SIG-M5 treated with dmso at 0.1 percent for 504 hours (cell line): ENCODE data around the gene SENP6.
"Not testable (repeated sequence)": the region's sequence is repeated elsewhere in the genome, so short reads cannot be mapped to it uniquely, and the experiment has no call there.

Experiments used
- DNase-seq: peaks from one replicate; lab custom pipeline; 2025; ENCODE audit not compliant: unreplicated experiment; lab: John Stamatoyannopoulos, UW

SENP6 gene

DNA sequence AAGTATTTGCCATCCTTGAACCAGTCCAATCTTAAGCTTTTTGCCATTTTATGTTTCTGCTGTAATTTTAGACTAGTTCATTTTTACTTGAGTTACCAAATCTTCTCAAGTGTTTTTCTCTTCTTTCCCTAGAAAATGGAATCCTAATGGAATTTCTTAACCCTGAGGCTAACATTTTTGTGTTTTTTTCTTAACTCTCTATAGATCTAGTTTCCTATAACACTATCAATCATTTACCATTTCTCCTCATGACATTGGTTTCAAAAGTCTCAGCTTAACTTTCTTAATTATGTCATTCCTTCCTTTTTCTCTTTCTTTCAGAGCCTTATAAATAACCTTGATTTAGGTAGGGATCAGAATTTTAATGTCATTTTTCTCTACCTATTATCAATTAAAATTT is 54.8 kb downstream of the SENP6 start:
- DNase-seq, result no peak

DNA sequence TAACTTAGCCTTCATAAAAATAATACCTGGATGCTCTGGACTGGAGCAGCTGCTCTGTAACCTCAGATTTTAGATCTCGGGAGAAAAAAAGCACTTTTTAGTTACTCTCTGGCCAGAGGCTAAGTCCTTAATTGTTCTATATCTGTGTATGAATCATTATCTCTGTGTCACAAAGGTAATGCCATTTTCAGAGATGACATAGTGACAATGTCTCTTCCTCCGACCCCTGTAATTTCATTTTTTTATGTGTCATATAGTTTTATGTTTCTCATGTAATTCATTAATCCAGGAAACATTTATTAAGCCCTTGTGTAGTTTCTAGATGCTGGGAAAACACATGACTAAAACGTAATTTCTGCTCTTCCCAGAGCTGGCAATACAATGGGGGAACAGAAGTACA is 55.6 kb downstream of the SENP6 start:
- DNase-seq, result no peak

DNA sequence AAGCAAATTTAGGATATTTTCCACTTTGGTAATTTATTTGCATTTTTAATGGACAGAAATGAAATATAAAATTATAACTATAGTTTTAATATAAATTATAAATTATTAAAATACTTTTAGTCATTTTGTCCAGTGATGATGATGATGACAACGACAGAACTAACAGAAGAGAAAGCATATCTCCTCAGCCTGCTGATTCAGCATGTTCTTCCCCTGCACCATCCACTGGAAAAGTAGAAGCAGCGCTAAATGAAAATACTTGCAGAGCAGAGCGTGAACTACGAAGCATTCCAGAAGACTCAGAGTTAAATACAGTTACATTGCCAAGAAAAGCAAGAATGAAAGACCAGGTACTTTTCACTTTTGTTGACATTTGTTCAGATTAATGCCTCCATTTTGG is 64.9 kb downstream of the SENP6 start:
- no peak for DNase-seq

DNA sequence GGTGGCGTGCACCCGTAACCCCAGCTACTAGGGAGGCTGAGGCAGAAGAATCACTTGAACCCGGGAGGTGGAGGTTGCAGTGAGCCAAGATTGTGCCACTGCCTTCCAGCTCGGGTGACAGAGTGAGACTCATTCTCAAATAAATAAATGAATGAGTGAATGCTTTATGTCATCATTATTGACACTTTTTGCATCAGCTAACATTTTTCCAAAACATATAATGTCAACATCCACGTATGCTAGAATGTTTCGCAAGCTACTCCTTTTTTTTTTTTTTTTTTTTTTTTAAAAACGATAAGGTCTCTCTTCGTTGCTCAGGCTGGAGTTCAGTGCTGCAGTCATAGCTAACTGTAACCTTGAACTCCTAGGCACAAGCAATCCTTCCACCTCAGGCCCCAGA is 72.2 kb downstream of the SENP6 start:
- DNase-seq, result no peak

DNA sequence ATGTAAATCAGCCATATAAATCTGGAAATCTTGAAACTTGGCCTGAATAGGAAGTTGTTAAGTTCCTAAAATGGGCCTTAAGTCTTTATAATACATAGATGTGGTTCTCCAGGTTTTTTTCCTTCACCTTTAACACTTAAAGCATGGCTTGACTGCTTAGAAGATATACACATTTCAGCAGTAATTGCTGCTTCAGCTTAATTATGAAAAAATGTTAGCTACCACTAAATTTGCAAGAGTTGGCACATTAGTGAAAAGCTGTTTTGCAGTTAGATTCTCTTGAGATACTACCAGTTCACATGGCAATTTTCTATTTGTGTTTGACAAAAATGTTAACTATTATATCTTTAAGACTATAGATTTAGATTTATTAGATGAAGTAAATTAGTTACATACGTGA is 74.7 kb downstream of the SENP6 start:
- DNase-seq, result no peak

DNA sequence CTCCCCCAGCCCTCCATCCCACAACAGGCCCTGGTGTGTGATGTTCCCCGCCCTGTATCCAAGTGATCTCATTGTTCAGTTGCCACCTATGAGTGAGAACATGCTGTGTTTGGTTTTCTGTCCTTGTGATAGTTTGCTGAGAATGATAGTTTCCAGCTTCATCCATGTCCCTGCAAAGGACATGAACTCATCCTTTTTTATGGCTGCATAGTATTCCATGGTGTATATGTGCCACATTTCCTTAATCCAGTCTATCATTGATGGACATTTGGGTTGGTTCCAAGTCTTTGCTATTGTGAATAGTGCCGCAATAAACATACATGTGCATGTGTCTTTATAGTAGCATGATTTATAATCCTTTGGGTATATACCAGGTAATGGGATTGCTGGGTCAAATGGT is 80.9 kb downstream of the SENP6 start:
- not testable (repeated sequence) for DNase-seq

DNA sequence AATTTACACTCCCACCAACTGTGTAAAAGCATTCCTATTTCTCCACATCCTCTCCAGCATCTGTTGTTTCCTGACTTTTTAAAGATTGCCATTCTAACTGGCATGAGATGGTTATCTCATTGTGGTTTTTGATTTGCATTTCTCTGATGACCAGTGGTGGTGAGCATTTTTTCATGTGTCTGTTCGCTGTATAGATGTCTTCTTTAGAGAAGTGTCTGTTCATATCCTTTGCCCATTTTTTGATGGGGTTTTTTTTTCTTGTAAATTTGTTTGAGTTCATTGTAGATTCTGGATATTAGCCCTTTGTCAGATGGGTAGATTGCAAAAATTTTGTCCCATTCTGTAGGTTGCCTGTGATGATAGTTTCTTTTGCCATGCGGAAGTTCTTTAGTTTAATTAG is 81.3 kb downstream of the SENP6 start:
- DNase-seq, result not testable (repeated sequence)

DNA sequence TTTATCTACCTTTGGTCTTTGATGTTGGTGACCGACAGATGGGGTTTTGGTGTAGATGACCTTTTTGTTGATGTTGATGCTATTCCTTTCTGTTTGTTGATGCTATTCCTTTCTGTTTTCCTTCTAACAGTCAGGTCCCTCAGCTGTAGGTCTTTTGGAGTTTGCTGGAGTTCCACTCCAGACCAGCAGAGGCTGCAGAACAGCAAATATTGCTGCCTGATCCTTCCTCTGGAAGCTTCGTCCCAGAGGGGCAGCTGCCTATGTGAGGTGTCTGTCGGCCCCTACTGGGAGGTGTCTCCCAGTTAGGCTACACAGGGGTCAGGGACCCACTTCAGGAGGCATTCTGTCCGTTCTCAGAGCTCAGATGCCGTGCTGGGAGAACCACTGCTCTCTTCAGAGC is 85.9 kb downstream of the SENP6 start:
- not testable (repeated sequence) for DNase-seq

DNA sequence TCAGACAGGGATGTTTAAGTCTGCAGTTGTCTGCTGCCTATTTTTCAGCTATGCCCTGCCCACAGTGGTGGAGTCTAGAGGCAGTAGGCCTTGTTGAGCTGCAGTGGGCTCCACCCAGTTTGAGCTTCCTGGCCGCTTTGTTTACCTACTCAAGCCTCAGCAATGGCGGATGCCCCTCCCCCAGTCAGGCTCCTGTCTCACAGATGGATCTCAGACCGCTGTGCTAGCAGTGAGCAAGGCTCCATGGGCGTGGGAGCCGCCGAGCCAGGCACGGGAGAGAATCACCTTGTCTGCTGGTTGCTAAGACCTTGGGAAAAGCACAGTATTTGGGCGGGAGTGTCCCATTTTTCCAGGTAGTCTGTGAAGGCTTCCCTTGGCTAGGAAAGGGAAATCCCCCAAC is 86.3 kb downstream of the SENP6 start:
- DNase-seq, result not testable (repeated sequence)

DNA sequence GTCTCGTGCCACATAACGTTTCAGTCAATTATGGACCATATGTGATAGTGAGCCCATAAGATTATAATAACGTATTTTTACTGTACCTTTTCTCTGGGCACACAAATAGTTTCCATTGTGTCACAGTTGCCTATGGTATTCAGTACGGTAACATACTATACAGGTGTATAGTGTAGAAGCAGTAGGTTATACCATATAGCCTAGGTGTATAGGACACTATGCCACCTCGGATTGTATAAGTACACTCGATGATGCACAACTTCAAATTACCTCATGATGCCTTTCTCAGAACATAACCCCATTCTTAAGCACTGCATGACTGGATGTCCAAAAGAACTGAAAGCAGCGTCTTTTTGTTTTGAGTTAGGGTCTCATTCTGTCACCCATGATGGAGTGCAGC is 87.9 kb downstream of the SENP6 start:
- no peak for DNase-seq

DNA sequence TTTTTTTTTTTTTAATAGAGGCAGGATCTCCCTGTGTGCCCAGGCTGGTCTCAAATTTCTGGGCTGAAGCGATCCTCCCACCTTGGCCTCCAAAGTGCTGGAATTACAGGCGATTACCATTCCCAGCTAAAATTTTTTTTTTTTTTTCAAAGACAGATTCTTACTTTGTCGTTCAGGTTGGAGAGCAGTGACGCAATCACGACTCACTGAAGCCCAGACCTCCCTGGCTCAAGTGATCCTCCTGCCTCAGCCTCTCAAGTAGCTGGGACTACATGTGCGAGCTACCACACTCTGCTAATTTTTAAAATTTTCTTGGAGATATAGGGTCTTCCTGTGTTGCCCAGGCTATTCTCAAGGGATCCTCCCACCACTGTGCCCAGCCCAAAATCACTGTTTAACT is 89.3 kb downstream of the SENP6 start:
- no peak for DNase-seq

DNA sequence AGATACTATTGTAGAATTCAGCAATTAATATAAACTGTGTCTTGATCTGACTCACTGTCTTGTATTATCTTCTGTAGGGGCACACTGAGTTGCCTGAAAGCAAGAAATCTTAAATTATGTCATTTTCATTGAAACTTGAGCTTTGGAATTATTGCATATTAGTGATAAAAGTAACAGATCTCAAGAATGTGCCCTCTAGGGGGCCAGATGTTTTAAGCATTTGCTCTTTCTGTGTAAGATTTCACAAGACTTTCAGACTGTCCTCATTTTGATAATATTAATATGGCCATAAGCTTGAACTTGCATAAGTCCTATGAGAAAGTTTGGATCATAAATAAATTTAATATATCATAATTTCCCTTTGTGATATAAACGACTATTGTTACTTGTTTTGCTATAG is 91.9 kb downstream of the SENP6 start:
- peak; percentile 15 for DNase-seq

DNA sequence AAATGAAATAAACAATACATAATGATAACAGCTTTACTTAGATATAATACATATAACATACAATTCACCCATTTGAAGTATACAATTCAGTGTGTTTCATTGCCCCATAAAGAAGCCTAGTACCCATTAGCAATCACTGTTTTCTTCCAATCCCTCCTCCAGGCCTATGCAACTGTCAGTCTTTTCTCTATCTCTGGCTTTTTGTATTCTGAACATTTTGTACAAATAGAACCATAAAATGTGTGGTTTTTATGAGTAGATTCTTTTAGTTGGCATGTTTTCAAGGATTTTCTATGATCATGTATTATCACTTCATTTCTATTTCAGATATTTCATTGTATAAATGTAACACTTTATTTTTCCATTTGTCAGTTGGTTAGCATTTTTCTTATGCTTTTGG is 92.7 kb downstream of the SENP6 start:
- no peak for DNase-seq

DNA sequence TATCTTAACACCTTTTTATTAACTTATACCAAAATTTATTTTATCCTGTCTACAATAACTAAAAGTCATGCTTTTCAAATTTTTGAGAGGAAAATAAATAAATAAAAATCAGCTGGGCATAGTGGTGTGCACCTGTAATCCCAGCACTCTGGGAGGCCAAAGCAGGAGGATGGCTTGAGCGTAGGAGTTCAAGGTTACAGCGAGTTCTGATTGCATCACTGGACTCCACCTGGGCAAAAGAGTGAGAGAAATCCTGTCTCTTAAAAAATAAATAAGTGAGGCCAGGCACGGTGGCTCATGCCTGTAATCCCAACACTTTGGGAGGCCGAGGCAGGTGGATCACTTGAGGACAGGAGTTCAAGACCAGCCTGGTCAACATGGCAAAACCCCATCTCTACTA is 106.7 kb downstream of the SENP6 start:
- DNase-seq, result not testable (repeated sequence)

DNA sequence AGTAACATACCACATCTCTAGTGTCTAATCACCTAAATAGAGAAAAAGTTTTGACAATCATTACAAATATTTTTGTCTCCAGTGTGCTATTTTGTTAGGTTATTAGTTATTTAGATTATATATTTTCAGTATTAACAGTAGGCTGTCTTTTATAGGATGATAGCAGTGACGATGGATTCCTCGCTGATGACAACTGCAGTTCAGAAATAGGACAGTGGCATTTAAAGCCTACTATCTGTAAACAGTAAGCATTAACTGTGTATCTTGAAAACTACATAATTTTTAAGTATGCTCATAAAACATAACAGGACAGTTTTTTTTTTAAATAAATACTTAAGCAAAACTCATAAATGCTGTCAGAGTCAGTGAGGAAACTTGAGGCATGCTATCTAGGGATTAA is 109.5 kb downstream of the SENP6 start:
- no peak for DNase-seq

DNA sequence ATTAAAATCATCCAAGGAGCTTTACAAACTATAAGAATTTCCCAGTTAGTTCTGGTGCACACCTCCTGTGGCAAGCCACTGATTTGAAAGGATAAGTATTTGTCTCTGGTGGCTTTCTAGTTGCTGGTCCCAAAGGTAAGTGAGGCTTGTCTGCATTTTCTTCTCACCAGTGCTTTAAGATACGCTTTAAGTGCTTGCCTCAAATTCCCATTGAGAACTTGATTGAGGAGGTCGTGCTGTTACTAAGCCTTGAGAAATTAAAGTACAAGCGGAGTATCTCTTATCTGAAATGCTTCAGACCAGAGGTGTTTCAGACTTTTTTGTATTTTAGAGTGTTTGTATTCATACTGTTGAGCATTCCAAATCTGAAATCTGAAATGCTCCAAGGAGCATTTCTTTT is 117.5 kb downstream of the SENP6 start:
- no peak for DNase-seq

DNA sequence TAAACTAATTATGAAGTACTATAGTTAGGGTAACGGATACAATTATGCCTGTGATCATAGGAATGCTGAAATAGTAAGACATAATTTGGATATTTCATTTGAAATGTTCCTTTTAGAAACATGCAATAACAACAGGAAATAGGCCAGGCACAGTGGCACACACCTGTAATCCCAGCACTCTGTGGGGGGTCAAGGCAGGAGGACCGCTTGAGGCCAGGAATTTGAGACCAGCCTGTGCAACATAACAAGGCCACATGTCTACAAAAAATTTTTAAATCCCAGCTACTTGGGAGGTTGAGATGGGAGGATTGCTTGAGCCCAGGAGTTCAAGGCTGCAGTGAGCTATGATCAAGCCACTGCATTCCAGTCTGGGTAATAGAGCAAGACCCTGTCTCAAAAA is 121.7 kb downstream of the SENP6 start:
- no peak for DNase-seq

DNA sequence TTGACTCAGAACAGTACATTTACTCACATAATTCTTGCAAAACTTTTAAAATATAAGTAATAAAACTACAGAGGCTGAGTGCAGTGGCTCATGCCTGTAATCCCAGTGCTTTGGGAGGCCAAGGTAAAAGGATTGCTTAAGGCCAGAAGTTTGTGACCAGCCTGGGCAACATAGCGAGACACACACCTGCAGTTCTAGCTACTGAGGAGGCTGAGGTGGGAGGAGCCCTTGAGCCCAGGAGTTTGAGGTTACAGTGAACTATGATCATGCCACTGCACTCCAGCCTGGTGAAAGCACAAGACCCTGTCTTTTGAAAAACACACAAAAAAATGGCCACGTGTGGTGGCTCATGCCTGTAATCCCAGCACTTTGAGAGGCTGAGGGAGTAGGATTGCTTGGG is 125.5 kb downstream of the SENP6 start:
- no peak for DNase-seq

DNA sequence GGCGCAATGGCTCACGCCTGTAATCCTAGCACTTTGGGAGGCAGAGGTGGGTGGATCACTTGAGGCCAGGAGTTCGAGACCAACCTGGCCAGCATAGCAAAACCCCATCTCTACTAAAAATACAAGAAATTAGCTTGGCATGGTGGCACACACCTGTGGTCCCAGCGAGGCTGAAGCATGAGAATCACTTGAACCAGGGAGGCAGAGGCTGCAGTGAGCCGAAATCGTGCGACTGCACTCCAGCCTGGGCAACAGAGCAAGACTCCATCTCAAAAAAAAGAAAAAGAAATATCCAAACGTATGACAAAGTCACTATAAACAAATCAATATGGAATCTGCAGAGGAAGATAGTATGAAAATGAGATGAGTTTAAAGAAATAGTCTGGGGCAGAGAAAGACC is 129.3 kb downstream of the SENP6 start:
- DNase-seq, result not testable (repeated sequence)

DNA sequence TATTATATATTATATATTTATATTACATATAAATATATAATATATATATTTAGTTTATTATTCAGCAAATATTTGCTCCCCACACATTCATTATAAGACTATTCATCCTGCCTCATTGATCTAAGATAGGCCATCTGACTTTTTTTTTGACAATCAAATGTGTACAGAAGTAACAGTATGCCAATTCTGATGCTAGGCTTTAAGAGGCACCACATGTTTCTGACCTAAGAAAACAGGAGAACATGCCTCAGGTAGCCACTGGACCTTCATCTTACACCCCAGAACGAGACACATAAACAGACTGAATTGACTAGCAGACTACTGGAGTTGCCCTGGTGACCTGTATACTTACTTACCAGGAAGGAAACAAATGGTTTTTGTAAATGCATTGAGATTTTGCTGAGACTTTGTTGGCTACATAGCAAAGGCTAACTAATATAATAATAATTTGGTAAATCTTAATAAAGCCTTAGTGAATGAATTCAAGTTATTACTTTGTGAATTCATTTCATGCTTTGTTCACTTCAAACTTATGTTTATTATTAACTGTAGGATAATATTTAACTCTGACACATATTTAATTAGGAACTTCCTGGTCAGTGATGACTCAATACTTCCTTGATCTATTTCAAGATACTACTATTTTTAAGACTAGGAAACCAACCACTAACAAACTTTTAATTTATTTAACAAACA is 134.0 kb downstream of the SENP6 start:
- peak; percentile 45 for DNase-seq

DNA sequence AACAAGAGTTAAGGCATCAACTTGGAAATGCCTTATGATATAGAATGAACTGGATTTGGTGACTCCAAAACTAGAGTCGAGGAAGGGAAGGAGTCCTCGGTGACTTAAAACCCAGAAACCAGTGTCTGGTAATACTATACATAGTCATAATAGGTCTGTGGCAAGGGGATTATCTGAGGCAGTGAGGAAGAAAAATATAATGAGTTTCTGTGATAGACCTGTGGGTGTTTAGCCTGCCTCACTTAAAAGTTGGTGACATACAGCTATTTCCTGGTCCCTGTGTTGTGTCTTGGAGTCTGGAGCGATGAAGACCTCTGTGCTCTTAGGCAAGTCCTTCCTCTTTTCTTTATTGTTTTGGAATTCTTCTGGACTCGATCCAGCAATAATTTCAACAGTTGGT is 142.3 kb downstream of the SENP6 start:
- no peak for DNase-seq

DNA sequence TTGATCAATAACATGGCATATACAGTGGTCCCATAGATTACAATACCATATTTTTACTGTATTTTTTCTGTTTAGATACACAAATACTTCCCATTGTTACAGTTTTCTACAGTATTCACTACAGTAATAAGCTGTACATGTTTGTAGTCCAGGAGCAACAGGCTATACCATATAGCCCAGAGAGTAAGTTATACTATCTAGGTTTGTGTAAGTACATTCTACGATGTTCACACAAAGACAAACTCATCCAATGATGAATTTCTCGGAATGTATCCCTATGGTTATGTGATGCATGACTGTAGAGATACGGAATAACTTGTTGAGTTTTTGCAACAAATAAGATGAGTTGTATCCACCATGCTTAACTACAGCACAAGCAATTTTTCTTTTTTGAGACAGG is 143.7 kb downstream of the SENP6 start:
- DNase-seq, result no peak

DNA sequence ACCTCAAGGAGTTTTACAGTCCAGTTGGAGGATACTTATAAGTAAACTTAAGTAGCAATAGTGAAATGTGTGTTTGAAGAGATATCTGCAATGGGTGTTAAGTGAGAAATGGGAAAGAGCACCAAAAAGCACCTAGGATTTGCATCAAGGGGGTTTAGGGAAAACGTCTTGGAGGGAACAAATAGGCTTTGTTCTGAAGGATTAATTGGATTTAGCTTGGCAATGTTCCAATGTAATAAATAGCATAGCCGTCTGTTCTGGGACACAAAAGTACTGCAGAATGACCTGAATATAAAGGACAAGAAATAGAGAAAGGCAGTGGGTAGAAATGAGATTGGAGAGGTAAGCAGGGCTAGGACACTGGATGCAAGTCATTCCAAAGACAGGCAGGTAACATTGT is 144.5 kb downstream of the SENP6 start:
- no peak for DNase-seq
